Esophagus squamous epithelium (tissue), 4 donors: Measurements from ENCODE around the gene RAB26.
"Not testable (repeated sequence)": the region's sequence is repeated elsewhere in the genome, so short reads cannot be mapped to it uniquely, and the experiment has no call there.

Source experiments
- POLR2A ChIP-seq, 4 donors: fragments of 450-650 bp; IDR thresholded peaks; one replicate each; pipeline ENCODE4 v1.6.1; 2017; ENCODE audit warnings: antibody characterized with exemption in 4 of 4, mild to moderate bottlenecking in 4 of 4, moderate library complexity in 3 of 4
- TF ChIP-seq, protein P1 (sequence below), 6 experiments: fragments of 450-650 bp in 4 of 6; fragments of 200-600 bp in 2 of 6; sonication (generic) in 2 of 6; IDR thresholded peaks; one replicate each; pipeline ENCODE4 v1.5.1; 2016 to 2019; ENCODE audit warnings: antibody characterized with exemption in 6 of 6, mild to moderate bottlenecking in 4 of 6, moderate library complexity in 4 of 6

- TF ChIP-seq, protein P1, sequence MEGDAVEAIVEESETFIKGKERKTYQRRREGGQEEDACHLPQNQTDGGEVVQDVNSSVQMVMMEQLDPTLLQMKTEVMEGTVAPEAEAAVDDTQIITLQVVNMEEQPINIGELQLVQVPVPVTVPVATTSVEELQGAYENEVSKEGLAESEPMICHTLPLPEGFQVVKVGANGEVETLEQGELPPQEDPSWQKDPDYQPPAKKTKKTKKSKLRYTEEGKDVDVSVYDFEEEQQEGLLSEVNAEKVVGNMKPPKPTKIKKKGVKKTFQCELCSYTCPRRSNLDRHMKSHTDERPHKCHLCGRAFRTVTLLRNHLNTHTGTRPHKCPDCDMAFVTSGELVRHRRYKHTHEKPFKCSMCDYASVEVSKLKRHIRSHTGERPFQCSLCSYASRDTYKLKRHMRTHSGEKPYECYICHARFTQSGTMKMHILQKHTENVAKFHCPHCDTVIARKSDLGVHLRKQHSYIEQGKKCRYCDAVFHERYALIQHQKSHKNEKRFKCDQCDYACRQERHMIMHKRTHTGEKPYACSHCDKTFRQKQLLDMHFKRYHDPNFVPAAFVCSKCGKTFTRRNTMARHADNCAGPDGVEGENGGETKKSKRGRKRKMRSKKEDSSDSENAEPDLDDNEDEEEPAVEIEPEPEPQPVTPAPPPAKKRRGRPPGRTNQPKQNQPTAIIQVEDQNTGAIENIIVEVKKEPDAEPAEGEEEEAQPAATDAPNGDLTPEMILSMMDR (IDR thresholded peaks at IDR 0.05), result not testable (repeated sequence)
- TF ChIP-seq POLR2A (IDR thresholded peaks at IDR 0.05), result not testable (repeated sequence)
Measured at GRCh38 chr16:2109271-2109580, 39.2 kb upstream of the RAB26 start.
